TTC549 (cell line): ENCODE measurements around the gene ARL15.
A peak's percentile ranks its signal among the peaks of the same experiment; 100 is the strongest.
"Not testable (repeated sequence)": the region's sequence is repeated elsewhere in the genome, so short reads cannot be mapped to it uniquely, and the experiment has no call there.

Experiments used
- FAIRE-seq: peaks from 2 replicates; lab custom pipeline; 2012; peaks lifted over from hg19 to GRCh38; lab: Jason Lieb, UNC

The ARL15 gene

GRCh38 chr5:54310433-54311175, at the start of gene ARL15:
TSS of gene ARL15 (minus strand) at chr5:54310573.
- peak; percentile 72 for FAIRE-seq

- no peak for FAIRE-seq
Measured at GRCh38 chr5:54360089-54360488, 49.7 kb upstream of the ARL15 start.

GRCh38 chr5:54357408-54358058, 47.2 kb upstream of the ARL15 start:
- FAIRE-seq: no peak

- FAIRE-seq: not testable (repeated sequence)
Measured at GRCh38 chr5:54353933-54354564, 43.7 kb upstream of the ARL15 start.

- FAIRE-seq: not testable (repeated sequence)
Measured at GRCh38 chr5:54352580-54352979, 42.2 kb upstream of the ARL15 start.

GRCh38 chr5:54347221-54347865, 37.0 kb upstream of the ARL15 start:
- no peak for FAIRE-seq

GRCh38 chr5:54344653-54345052, 34.3 kb upstream of the ARL15 start:
- no peak for FAIRE-seq

- FAIRE-seq: no peak
Measured at GRCh38 chr5:54341971-54342370, 31.6 kb upstream of the ARL15 start.

- FAIRE-seq: no peak
Measured at GRCh38 chr5:54337523-54337922, 27.1 kb upstream of the ARL15 start.

GRCh38 chr5:54332720-54333119, 22.3 kb upstream of the ARL15 start:
- no peak for FAIRE-seq

GRCh38 chr5:54329731-54330709, 19.6 kb upstream of the ARL15 start:
- no peak for FAIRE-seq

GRCh38 chr5:54326662-54327270, 16.4 kb upstream of the ARL15 start:
- no peak for FAIRE-seq

- no peak for FAIRE-seq
Measured at GRCh38 chr5:54325610-54326311, 15.4 kb upstream of the ARL15 start.

- no peak for FAIRE-seq
Measured at GRCh38 chr5:54325272-54325609, 14.9 kb upstream of the ARL15 start.

- no peak for FAIRE-seq
Measured at GRCh38 chr5:54324651-54325271, 14.4 kb upstream of the ARL15 start.

- FAIRE-seq: no peak
Measured at GRCh38 chr5:54323495-54323894, 13.1 kb upstream of the ARL15 start.

- FAIRE-seq: no peak
Measured at GRCh38 chr5:54320256-54320655, 9.9 kb upstream of the ARL15 start.

- no peak for FAIRE-seq
Measured at GRCh38 chr5:54317511-54318260, 7.3 kb upstream of the ARL15 start.

GRCh38 chr5:54315736-54316528, 5.6 kb upstream of the ARL15 start:
- no peak for FAIRE-seq
